ENCODE measurements around the gene SLX4IP. TPM values are rescaled to one million over a fixed set of nuclear protein-coding genes. Genes with fewer than 3 reads are reported as not detected.

Gene SLX4IP
- polyA plus RNA-seq, 3 donors = 0.76 to 2.5 (median 1.1) TPM

- H3K4me1 Mint-ChIP-seq = peaks cover 17% of the 10 kb centered on the region
- H3K36me3 ChIP-seq (replicated peaks in 1 of 2; ENCODE audit: control insufficient read depth in 1 of 2, insufficient read depth in 2 of 2, low read length in 2 of 2) = peaks cover 38 to 71% of the 10 kb centered on the region in 2 donors
These were observed 224.8 kb downstream of the SLX4IP start for GRCh38 chr20:10659651-10660601.

More at GRCh38 chr20:10659651-10660601, 224.8 kb downstream of the SLX4IP start:
- Mint-ChIP-seq H3K36me3 (peaks cover 79 to 83% of the 10 kb centered on the region in 2 donors), H3K9me3 (peaks cover 0 to 3% (median 0%) of the 10 kb centered on the region in 7 donors), H3K4me3 (no peak overlapping the region), H3K27ac (no peak overlapping the region), H3K27me3 (ENCODE audit: low read depth in 3 of 3) (peaks cover 2 to 14% (median 11%) of the 10 kb centered on the region in 3 donors)
- Histone ChIP-seq H3K79me2 (ENCODE audit: insufficient read depth, low read length) (no peaks in the 10 kb centered on the region), H3K4me2 (replicated peaks; ENCODE audit: extremely low read depth, low read length, poor library complexity, severe bottlenecking) (no peak overlapping the region), H2AFZ (ENCODE audit: insufficient read depth, low read depth, low read length, poor library complexity, severe bottlenecking) (no peak overlapping the region), H3K9me3 (replicated peaks in 1 of 2; ENCODE audit: control insufficient read depth in 1 of 2, insufficient read depth in 1 of 2, low read length in 2 of 2) (no peaks in the 10 kb centered on the region), H4K20me1 (ENCODE audit: insufficient read depth, low read length) (peaks cover 34% of the 10 kb centered on the region), H3K27me3 (ENCODE audit: control insufficient read depth in 2 of 2, insufficient read depth in 2 of 2, low read length in 2 of 2) (no peaks in the 10 kb centered on the region), H3K27ac (ENCODE audit: low read depth in 1 of 2, low read length in 2 of 2) (no peak overlapping the region), H3K4me3 (replicated peaks in 1 of 3; ENCODE audit: low read depth in 2 of 3, low read length in 3 of 3) (no peak overlapping the region), H3K4me1 (ENCODE audit: control insufficient read depth in 1 of 2, insufficient read depth in 2 of 2, low read length in 2 of 2) (peaks cover 11 to 14% of the 10 kb centered on the region in 2 donors), H3K9ac (ENCODE audit: insufficient read depth, low read length, poor library complexity, severe bottlenecking) (no peak overlapping the region)
- no peak for TF ChIP-seq CTCF (IDR thresholded peaks at IDR 0.05)
- WGBS (ENCODE audit: insufficient coverage) = 90% methylated on average over 11 of the region's 12 CpGs
- intact Hi-C loops (cut with micrococcal nuclease) = no loop called here
- DNase-seq = no peak

All from CD14-positive monocyte (primary cell).